NCI-H446 treated with DMSO at 0.1 percent for 48 hours (cell line): Measurements from ENCODE around the gene BMP2K.
"Not testable (repeated sequence)": the region's sequence is repeated elsewhere in the genome, so short reads cannot be mapped to it uniquely, and the experiment has no call there.

ENCODE experiments used
- DNase-seq: peaks from one replicate; lab custom pipeline; 2025; lab: John Stamatoyannopoulos, UW

Gene BMP2K

DNA sequence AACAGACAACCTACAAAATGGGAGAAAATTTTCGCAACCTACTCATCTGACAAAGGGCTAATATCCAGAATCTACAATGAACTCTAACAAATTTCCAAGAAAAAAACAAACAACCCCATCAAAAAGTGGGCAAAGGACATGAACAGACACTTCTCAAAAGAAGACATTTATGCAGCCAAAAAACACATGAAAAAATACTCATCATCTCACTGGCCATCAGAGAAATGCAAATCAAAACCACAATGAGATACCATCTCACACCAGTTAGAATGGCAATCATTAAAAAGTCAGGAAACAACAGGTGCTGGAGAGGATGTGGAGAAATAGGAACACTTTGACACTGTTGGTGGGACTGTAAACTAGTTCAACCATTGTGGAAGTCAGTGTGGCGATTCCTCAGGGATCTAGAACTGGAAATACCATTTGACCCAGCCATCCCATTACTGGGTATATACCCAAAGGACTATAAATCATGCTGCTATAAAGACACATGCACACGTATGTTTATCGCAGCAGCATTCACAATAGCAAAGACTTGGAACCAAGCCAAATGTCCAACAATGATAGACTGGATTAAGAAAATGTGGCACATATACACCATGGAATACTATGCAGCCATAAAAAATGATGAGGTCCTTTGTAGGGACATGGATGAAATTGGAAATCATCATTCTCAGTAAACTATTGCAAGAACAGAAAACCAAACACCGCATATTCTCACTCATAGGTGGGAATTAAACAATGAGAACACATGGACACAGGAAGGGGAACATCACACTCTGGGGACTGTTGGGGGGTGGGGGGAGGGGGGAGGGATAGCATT is 19.7 kb downstream of the BMP2K start:
- not testable (repeated sequence) for DNase-seq

DNA sequence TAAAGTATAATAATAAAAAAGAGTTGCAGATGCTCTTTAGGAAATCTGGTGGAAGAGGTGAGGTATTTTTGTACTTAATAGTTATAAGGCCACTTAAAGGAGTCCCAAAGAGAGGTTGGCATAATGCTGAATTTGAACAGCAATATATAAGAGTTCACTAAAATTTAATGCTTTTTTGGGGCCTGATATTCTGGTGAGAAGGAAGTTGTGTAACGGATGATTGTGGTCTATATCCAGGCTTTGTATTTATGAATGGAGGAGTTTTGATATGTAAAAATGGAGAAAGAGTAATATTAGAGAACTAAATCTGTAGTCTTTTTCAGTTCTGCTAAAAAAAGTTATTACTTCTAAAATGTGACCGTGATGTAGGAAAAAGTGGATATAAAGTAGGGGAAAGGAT is 20.4 kb downstream of the BMP2K start:
- DNase-seq, result no peak

DNA sequence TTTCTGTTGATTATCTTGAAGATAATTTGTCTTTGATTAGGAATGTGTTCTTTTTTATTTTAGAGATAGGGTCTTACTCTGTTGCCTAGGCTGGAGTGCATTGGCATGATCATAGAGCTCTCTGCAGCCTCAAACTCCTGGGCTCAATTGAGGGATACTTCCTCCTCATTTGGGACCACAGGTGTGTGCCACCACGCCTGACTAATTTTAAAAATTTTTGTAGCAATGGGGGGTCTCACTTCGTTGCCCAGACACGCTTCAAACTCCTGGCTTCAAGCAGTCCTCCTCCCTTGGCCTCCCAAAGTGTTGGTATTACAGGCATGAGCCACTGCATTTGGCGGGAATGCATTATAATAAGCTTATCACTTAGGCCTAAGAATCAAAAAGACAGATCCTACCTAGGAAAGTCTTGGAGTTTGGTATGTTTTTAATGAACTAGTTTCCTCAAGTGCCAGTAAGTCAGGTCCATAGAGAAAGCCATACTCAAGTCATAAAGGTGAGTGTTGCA is 21.7 kb downstream of the BMP2K start:
- DNase-seq, result no peak

DNA sequence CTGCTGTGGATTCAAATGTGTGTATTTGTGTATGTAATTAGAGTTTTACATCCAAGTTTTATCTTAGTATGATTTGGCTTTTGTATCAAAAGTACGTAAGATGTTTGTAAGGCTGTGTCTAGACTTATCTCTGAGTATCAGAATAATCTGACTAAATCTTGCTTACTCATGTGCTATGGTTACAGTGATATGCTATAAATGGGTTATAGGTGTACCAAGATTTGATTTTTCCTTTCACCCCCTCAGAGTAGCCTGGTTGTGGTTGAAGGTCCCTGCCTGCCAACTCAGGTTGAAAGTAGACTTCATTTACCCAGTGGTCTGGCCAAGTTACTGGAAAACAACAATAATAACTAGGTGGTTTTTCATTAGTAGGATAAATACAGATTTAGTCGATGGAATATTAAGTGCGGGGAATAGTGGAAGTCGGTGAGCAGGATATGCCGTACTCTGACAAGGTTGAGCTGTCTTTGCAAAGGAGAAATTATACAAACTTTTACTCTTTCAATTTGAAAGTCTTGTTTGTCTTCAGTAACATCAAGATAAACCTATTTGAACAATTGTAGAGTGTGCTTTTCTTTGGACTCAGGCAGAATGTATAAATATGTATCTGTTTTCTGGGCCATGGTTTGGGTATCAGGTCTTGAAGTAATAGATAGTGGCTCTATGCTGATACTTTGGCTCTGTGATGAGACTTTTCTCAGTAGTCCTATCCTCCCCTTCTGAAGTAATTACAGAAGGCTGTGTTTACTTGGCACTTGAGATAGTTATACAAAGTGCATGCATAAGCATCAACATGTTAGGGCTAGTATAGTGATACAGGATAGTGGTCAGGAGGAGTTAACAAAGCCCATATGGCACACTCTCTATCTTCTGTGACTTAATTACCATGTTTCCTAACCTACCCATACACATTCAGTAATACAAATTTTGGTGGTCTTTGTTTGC is 23.7 kb downstream of the BMP2K start:
- DNase-seq, result peak; percentile 35

DNA sequence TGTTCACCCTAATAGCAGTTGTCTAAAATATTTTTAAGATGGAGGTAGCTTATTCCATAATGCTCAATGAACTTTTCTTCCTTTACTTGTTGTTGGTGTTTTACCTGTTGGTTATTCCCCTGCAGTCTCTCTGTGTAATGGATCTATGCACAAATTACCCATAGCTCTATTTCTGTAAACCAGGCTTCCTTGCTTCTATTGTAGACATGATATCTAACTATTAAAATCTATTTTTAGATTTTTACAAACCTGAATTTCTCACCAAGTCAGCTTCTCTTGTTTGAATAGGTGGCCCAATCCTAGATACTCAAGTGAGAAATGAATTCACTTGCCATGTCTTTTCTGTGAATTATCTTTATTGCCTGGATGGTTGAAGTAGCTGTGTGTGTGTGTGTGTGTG is 24.8 kb downstream of the BMP2K start:
- DNase-seq, result no peak

DNA sequence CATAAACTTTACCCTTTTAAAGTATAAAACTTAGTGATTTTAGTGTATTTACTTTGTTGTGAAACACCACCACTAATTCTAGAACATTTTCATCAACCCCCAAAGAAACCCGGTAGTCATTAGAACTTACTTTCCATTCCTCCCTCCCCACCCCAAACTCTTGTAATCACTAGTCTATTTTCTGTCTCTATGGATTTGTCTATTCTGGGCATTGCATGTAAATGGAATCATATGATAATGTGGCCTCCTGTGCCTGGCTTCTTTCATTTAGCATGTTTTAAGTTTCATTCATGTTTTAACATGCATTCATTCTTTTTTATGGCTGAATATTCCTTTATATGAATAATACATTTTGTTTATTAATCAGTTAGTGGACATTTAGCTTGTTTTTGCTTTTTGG is 27.8 kb downstream of the BMP2K start:
- DNase-seq, result no peak

DNA sequence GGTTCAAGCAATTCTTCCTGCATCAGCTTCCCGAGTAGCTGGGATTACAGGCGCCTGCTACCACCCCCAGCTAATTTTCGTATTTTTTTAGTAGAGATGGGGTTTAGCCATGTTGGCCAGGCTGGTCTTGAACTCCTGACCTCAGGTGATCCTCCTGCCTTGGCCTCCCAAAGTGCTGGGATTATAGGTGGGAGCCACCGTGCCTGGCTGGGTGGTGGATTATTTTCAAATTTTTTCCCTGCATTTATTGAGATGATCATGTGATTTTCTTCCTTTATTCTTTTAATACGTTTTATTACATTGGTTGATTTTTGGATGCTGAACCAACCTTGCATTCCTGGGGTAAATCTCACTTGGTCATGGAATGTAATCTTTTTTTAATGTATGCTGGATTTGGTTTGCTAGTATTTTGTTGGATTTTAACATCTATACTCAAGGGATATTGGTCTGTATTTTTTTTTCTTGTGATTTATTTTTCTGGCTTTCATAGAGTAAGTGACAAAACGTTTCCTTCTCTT is 30.9 kb downstream of the BMP2K start:
- DNase-seq, result no peak

DNA sequence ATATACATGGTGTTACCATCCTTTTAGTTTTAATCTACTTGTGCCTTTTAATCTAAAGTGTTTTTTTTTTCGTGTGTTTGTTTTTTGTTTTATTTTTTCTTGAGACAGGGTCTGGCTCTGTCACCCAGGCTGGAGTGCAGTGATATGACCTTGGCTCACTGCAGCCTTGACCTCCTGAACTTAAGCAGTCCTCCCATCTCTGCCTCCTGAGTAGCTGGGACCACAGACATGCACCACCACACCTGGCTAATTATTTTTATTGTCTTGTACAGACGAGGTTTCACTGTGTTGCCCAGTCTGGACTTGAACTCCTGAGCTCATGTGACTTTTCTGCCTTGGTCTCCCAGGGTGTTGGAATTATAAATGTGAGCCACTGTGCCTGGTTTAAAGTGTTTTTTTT is 33.1 kb downstream of the BMP2K start:
- DNase-seq, result no peak

DNA sequence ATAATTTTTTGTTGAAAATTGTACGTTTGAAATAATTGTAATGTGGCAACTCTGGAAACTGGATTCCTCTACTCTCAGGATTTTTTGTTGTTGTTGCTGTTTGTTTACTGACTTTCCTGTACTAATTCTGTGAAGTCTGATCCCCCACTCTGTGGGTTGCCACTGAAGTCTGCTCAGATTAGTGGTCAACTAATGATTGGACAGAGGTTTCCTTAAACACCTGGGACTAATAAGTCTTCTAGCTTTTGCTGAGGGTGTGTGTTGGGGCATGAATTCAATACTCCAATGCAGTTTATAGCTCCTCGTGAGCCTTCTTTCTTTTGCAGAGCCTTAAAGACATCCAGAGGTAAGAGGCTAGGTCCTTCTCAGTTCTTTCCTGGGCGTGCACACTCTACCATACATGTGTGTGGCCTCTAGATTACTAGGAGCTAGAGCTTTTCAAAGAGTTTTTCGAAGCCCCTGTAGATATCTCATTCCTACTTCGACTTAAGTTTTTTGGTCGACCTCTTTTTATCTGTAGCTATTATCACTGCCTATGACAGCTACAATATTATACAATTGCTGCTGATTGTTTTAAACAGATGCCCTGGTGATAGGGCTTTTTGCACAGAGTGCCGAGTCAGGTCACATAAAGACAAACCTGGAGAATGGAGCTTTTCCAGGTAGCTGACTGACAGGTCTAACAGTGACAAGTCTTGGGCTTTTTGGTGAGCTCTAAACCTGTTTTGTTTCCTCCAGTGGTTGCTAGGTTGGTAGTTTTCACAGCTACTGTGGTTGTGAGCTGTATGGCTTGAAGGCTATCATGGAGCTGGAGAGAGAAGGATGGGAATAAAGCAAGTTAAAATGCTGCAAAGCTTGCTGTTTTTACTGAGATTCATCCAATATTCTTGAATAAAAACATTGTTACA is 34.0 kb downstream of the BMP2K start:
- no peak for DNase-seq

DNA sequence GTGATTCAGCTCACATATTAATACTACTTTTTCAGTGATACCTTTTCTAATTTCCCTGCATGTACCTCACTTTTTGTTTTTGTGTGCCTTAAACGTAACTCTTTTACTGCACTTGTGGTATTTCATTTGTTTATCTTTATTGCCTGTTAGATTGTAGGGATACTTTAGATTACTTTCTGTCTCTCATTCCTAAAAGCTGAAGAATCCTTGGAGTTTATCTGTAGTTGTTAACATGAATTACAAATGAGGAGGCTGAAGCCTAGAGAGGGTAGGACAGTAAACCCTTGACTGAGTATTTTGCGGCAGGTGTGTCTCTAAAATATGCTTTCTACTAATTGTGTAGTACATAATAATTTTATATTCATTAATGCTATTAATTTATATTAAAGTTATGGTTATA is 34.9 kb downstream of the BMP2K start:
- DNase-seq, result no peak

DNA sequence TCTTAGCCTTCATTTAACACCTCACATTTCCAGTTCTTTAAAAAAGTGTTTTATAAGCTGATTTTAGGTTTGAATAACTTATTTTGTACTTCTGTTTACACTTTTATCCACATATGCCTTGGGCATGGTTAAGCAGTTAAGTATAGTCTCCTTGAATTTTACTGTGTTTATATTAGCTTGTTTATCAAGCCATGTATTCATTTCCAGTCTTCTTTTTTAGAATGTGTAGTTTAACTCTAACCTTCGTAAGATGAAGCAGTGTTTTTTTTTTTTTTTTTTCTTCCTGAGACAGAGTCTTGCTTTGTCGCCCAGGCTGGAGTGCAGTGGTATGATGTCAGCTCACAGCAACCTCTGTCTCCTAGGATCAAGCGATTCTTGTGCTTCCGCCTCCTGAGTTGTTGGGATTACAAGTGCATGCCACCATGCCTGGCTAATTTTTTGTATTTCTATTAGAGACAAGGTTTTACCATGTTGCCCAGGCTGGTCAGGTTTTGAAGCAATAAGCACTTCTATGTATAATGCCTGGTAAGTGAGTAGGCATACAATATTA is 42.5 kb downstream of the BMP2K start:
- DNase-seq, result no peak

DNA sequence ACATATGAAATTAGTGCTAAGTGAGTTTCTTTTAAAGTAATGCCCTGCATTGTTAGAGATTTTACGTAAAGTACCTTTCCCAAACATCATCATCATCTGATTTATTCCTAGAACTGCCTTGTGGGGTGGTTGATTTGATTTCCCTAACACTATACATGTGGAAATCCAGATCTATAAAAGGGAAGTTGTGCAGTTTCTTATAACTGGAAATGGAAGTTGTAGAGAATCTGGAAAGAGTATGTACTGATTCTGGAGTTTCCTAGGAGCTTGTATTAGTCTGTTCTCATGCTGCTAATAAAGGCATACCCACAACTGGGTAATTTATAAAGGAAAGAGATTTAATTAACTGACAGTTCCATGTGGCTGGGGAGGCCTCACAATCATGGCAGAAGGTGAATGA is 47.9 kb downstream of the BMP2K start:
- DNase-seq, result no peak

DNA sequence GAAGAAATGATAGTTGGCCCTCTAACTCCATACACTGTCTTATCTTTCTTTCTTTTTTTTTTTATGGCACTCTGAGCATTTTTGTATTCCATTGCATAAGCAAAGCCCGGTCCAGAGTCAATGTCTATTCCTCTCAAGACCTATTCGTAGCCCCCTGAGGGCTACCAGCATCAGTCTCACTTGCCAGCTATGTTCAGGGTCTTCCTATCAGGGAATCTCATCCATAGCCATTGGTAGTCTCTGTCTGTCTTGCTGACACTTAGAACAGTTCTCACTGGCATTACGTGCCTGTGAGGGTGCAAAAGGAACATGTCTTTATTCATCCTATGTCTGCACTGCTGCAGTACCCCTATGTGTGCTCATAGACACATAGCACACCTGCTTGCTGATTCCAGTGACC is 51.0 kb downstream of the BMP2K start:
- DNase-seq, result no peak

DNA sequence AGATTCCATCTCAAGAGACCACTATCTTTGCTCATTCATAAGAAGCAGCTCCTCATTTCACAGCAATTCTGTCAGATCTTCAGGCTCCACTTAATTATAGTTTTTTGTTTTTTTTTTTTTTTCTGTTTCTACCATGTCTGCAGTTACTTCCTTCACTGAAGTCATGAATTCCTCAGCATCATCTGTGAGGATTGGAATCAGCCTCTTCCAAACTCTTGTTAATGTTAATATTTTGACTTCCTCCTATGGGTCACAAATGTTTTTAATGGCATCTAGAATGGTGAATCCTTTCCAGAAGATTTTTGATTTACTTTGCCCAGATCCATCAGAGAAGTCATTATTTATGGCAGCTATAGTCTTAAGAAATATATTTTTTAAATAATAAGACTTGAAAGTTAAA is 53.1 kb downstream of the BMP2K start:
- DNase-seq, result no peak

DNA sequence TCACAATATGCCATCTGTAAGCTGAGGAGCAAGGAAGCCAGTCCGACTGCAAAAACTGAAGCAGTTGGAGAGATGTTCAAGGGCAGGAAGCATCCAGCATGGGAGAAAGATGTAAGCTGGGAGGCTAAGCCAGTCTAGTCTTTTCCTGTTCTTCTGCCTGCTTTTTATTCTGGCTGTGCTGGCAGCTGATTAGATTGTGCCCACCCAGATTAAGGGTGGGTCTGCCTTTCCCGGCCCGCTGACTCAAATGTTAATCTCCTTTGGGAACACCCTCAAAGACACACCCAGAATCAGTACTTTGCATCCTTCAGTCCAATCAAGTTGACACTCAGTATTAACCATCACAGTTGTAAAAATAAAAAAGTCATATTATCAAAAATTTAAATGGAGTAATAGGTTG is 63.5 kb downstream of the BMP2K start:
- not testable (repeated sequence) for DNase-seq

DNA sequence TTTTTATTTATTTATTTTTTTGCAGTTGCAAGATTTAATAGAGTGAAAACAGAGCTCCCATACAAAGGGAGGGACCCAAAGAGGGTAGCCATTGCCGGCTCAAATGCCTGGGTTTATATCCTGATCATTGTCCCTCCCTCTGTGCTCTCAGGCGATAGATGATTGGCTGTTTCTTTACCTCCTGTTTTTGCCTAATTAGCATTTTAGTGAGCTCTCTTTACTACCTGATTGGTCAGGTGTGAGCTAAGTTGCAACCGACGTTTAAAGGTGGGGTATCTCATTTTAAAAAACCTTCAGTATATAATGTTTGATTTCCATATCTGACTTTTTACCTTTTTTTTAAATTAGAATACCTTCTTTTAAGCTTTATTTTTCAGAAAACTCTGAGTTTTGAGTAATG is 64.1 kb downstream of the BMP2K start:
- DNase-seq, result not testable (repeated sequence)

DNA sequence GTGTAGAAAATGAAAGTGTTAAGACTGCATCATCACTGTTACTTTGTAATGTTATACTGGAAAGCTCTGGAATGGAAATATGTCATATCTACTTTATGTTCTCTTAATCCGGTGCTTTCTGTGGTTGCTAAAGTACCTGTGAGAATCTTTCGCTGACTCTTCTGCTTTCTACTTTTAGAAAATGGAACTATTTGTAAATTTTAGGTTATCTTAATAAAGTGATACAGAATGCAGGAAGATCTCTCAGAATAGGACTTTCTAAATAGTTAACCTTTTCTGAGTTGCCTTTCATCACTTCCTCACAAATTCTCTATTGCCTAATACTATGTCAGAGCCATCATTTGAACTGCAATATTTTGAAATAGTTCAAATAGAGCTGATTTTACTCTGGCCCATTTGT is 69.3 kb downstream of the BMP2K start:
- DNase-seq, result no peak

DNA sequence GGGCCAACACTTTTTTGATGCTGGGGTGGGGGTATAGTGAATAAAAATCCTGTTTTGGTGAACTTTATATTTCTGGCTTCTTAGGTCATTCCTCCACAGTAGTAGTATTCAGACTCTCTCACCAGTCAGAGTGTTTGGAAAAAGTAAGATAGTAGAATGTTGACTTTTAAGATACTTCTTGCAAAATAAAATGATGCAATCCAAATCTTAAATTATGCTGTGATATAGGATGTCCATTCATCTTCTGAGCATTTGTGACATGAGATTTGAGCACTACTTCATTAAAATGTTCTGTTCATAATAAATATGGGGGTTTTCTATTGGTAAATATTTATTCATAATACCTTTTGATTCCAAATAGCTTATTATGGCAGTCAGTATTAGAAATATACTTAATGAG is 70.1 kb downstream of the BMP2K start:
- DNase-seq, result no peak

DNA sequence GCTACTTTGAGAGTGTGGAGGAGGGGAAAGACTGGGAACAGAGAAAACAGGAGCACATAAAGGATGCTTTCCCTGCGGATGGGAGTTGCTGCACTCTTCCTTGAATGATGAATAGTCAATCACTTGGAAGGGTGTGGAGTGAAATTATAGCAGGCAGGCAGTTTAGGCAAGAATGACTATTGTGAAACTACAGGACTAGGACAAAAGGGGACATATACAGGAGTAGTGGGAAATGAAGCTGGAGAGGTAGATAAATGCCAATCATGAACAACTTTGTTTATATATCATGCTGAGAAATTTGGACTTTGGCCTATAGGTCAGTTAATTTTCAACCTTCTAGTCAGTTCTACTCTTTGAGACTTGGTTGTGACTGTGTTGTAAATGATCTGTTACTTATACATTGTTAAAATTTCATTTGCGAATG is 86.2 kb downstream of the BMP2K start:
- DNase-seq, result no peak

DNA sequence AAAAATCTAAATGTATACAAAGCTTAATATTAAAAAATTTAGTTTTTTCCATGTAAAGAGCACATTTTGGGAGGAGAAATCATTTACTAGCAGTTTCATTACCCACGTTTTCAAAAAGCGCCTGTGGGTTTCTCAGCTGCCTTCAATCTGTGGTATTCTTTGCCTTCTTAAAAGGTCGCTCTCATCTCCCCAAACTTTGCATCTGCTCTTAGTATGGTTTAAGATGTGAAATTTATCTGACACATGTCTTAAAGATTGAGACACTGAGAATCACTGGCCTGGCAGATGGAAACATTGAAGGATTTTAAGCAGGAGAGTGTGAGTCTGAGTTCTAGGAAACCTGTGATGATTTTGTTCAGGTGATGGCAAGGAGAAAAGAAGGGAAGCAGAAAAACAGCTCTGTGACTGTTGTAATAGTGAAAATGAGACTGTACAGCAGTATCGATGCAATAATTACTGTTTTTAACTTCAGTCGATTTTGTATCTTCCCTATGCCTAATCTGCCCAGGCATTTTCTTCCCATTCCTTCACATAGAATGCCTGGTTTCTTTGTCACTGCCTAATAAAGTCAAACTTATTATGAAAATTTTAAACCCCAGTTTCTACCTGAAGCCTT is 87.2 kb downstream of the BMP2K start:
- DNase-seq, result no peak

DNA sequence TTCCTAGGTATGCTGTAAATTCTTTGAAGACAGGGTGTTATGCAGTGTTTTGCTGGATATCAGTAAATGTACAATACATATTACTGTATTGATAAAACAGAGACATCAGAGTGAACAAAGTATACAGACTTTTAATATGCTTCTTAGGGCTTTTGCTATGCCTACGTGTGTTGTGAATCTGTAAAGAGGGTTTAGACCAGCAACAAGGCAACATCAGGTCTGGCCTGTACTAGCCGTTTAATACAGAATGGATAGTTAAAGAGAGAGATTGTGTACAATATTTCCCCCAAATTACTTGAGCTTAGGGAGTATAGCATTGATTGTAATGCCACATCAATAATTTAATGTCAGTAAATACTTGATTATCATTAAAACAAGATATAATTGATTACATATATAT is 87.8 kb downstream of the BMP2K start:
- DNase-seq, result no peak
